Smooth muscle cell (in vitro differentiated cells): ENCODE measurements around the gene BEAN1. TPM values are rescaled to one million over a fixed set of nuclear protein-coding genes. Genes with fewer than 3 reads are reported as not detected.

ENCODE experiments used
- DNase-seq: peaks from one replicate; lab custom pipeline; 2025; ENCODE audit not compliant: unreplicated experiment; lab: John Stamatoyannopoulos, UW
- H2AFZ ChIP-seq: fragments of 200-600 bp; sonication (generic); 2 replicates; pipeline ENCODE4 v1.6.0; 2016; ENCODE audit warnings: antibody characterized with exemption, low read depth, mild to moderate bottlenecking
- H3F3A ChIP-seq: fragments of 200-600 bp; sonication (generic); 2 replicates; pipeline ENCODE4 v1.6.0; 2017; ENCODE audit warnings: antibody characterized with exemption, low read depth
- H3K27ac ChIP-seq: fragments of 200-600 bp; sonication (generic); 2 replicates; pipeline ENCODE4 v1.5.1; 2016; ENCODE audit warnings: low read depth, mild to moderate bottlenecking
- H3K27me3 ChIP-seq: fragments of 200-600 bp; sonication (generic); 2 replicates; pipeline ENCODE4 v1.6.1; 2016; ENCODE audit warnings: low read depth, mild to moderate bottlenecking
- H3K36me3 ChIP-seq: fragments of 200-600 bp; sonication (generic); 2 replicates; pipeline ENCODE4 v1.5.1; 2016; ENCODE audit warnings: low read depth
- H3K4me1 ChIP-seq: fragments of 200-600 bp; sonication (generic); 2 replicates; pipeline ENCODE4 v1.5.1; 2016; ENCODE audit warnings: low read depth
- H3K4me2 ChIP-seq: fragments of 200-600 bp; sonication (generic); 2 replicates; pipeline ENCODE4 v1.6.0; 2016; ENCODE audit warnings: mild to moderate bottlenecking
- H3K4me3 ChIP-seq: fragments of 200-600 bp; sonication (generic); 2 replicates; pipeline ENCODE4 v1.5.1; 2016; ENCODE audit warnings: mild to moderate bottlenecking
- H3K79me2 ChIP-seq: fragments of 200-600 bp; sonication (generic); 2 replicates; pipeline ENCODE4 v1.6.0; 2016; ENCODE audit warnings: low read depth, mild to moderate bottlenecking
- H3K9ac ChIP-seq: fragments of 200-600 bp; sonication (generic); 2 replicates; pipeline ENCODE4 v1.6.0; 2016; ENCODE audit warnings: low read depth
- H3K9me3 ChIP-seq: fragments of 200-600 bp; sonication (generic); replicated peaks from 2 replicates; pipeline ENCODE4 v1.5.1; 2016; ENCODE audit warnings: low read depth
- H4K20me1 ChIP-seq: fragments of 200-600 bp; sonication (generic); 2 replicates; pipeline ENCODE4 v1.6.0; 2016; ENCODE audit warnings: low read depth
- CTCF ChIP-seq: fragments of 200-600 bp; sonication (generic); IDR thresholded peaks from 2 replicates; pipeline ENCODE4 v1.5.1; 2017; ENCODE audit warnings: borderline replicate concordance, mild to moderate bottlenecking, antibody characterized with exemption; ENCODE audit not compliant: insufficient read depth, poor library complexity, severe bottlenecking
- WGBS: methylation state at CpG from one replicate; pipeline ENCODE4 v1.1.7; 2016; ENCODE audit warnings: low lambda C conversion rate; 5-methylcytosine and 5-hydroxymethylcytosine counted together
- polyA plus RNA-seq: library from polyadenylated mRNA; unstranded; fragments of >200 nt; fragmentation: Nextera tagmentation; extraction: Ambion mirVana; gene quantifications from 2 replicates; pipeline ENCODE4 v1.2.1, GENCODE V29; 2016
- total RNA-seq: library from RNA; depleted of rRNA; stranded (reverse); fragments of >200 nt; gene quantifications from 2 replicates; pipeline ENCODE4 v1.2.3, GENCODE V29; 2014

The BEAN1 gene
- total and polyA plus RNA-seq, 2 experiments from 2014 or later, result 0.94 to 4.9 TPM

DNA sequence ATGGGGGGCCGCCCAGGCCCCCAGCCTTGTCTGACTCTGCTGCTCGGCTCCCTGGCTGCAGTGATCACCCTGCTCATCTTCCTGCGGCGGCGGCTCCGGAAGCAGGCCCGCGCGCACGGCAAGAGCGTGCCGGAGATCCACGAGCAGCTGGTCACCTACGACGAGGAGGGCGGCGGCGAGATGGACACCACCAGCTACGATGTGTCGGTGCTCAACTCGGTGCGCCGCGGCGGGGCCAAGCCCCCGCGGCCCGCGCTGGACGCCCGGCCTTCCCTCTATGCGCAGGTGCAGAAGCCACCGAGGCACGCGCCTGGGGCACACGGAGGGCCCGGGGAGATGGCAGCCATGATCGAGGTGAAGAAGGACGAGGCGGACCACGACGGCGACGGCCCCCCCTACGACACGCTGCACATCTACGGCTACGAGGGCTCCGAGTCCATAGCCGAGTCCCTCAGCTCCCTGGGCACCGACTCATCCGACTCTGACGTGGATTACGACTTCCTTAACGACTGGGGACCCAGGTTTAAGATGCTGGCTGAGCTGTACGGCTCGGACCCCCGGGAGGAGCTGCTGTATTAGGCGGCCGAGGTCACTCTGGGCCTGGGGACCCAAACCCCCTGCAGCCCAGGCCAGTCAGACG is 24.4 kb upstream of the BEAN1 start:
- Histone ChIP-seq H2AFZ (no peak overlapping the region), H3K9me3 (no peaks in the 10 kb centered on the region), H3K27me3 (no peaks in the 10 kb centered on the region), H3F3A (peaks cover 2% of the 10 kb centered on the region), H3K4me1 (peaks cover 8% of the 10 kb centered on the region), H3K9ac (no peak overlapping the region), H3K27ac (no peak overlapping the region), H4K20me1 (no peaks in the 10 kb centered on the region), H3K79me2 (no peaks in the 10 kb centered on the region), H3K36me3 (no peaks in the 10 kb centered on the region), H3K4me2 (no peak overlapping the region), H3K4me3 (no peak overlapping the region)
- 93% methylated on average over 53 of the region's 61 CpGs for WGBS
- DNase-seq, result no peak
- TF ChIP-seq CTCF, result no peak

DNA sequence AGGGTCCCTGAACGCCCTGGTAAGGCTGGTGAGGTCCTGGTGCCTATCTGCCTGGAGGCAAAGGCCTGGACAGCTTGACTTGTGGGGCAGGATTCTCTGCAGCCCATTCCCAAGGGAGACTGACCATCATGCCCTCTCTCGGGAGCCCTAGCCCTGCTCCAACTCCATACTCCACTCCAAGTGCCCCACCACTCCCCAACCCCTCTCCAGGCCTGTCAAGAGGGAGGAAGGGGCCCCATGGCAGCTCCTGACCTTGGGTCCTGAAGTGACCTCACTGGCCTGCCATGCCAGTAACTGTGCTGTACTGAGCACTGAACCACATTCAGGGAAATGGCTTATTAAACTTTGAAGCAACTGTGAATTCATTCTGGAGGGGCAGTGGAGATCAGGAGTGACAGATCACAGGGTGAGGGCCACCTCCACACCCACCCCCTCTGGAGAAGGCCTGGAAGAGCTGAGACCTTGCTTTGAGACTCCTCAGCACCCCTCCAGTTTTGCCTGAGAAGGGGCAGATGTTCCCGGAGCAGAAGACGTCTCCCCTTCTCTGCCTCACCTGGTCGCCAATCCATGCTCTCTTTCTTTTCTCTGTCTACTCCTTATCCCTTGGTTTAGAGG is 23.5 kb upstream of the BEAN1 start:
- no peaks in the 10 kb centered on the region for H3K79me2 ChIP-seq
- no peak overlapping the region for H3K4me2 ChIP-seq
- no peak overlapping the region for H3K9ac ChIP-seq
- no peak overlapping the region for H3K4me3 ChIP-seq
- no peak for DNase-seq
- no peaks in the 10 kb centered on the region for H3K9me3 ChIP-seq
- no peaks in the 10 kb centered on the region for H3K36me3 ChIP-seq
- peaks cover 14% of the 10 kb centered on the region for H3K4me1 ChIP-seq
- H4K20me1 ChIP-seq, result no peaks in the 10 kb centered on the region
- no peak overlapping the region for H2AFZ ChIP-seq
- 82% methylated on average over 5 of the region's 5 CpGs for WGBS
- no peak for TF ChIP-seq CTCF
- no peaks in the 10 kb centered on the region for H3K27me3 ChIP-seq
- peaks cover 4% of the 10 kb centered on the region for H3F3A ChIP-seq
- no peak overlapping the region for H3K27ac ChIP-seq

DNA sequence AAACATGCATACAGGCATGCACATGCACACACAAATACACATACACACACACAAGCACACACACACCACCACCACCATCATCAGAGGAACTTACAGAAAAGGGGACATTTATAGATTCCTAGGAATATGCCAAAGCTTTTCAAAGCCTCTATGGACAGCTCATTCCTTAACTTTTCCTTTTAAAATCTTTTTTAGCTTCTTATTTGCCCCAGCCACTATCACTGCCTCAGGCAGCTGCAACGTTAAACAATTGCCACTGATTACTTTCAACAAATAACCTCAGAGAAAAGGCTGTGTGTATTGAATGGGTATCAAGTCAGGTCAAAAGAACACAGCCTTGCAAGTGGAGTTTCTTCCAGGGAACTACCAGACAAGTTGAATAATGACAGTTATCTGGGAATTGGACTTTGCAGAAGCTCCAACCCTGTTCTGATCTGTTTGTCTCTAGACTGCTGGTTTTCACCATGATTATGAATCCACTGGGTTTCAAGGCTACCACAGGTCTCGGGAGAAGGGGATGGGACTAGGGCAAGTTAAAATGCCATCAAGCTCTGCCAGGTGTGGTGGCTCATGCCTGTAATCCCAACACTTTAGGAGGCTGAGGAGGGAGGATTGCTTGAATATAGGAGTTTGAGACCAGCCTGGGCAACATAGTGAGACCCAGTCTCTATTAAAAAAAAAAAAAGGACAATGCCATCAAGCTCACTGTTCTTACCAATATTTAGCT is 21.9 kb upstream of the BEAN1 start:
- Histone ChIP-seq H3K4me1 (peaks cover 14% of the 10 kb centered on the region), H3K36me3 (no peaks in the 10 kb centered on the region), H3K9ac (no peak overlapping the region), H3K4me2 (no peak overlapping the region), H3K27me3 (no peaks in the 10 kb centered on the region), H3K27ac (no peak overlapping the region), H3K79me2 (no peaks in the 10 kb centered on the region), H2AFZ (no peak overlapping the region), H3K9me3 (no peaks in the 10 kb centered on the region), H3F3A (peaks cover 4% of the 10 kb centered on the region), H3K4me3 (no peak overlapping the region), H4K20me1 (no peaks in the 10 kb centered on the region)
- DNase-seq, result no peak
- 88% methylated on average over 2 of the region's 2 CpGs for WGBS
- no peak for TF ChIP-seq CTCF
